GM18868 (cell line): ENCODE data around the gene EVI5L.
A peak's percentile ranks its signal among the peaks of the same experiment; 100 is the strongest.

ENCODE experiments used
- ATAC-seq: cut with Tn5 transposase; IDR thresholded peaks from one replicate; pipeline ENCODE4 v1.9.1; 2021; ENCODE audit warnings: mild to moderate bottlenecking, moderate library complexity; ENCODE audit not compliant: unreplicated experiment

Gene EVI5L

GRCh38 chr19:7894612-7895309 is 64.7 kb downstream of the EVI5L start:
- no peak for ATAC-seq

DNA sequence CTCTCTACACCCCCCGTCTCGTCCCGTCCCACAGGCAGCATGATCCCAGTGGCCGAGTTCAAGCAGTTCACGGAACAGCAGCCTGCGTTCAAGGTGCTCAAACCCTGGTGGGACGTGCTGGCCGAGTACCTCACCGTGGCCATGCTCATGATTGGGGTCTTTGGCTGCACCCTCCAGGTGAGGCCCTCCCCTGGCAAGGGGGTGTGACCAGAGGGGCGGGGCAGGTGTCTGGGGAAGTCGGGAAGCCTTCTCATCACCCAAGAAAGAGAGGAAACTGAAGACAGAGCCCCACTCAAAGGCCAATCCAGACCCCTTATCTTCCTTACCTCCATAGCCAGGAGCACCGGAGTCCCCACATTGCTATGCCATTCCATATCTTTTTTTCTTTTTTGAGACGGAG is 65.5 kb downstream of the EVI5L start:
- ATAC-seq: no peak

GRCh38 chr19:7897292-7897691 is 67.3 kb downstream of the EVI5L start:
- ATAC-seq: no peak

DNA sequence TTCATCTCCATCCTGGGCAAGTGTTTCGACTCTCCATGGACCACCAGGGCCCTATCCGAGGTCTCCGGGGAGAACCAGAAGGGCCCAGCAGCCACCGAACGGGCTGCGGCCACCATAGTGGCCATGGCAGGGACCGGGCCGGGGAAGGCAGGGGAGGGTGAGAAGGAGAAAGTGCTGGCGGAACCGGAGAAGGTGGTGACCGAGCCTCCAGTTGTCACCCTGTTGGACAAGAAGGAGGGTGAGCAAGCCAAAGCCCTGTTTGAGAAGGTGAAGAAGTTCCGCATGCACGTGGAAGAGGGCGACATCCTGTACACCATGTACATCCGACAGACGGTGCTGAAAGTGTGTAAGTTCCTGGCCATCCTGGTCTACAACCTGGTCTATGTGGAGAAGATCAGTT is 68.9 kb downstream of the EVI5L start:
- no peak for ATAC-seq

- ATAC-seq: no peak
These were observed 69.8 kb downstream of the EVI5L start for GRCh38 chr19:7899751-7900378.

DNA sequence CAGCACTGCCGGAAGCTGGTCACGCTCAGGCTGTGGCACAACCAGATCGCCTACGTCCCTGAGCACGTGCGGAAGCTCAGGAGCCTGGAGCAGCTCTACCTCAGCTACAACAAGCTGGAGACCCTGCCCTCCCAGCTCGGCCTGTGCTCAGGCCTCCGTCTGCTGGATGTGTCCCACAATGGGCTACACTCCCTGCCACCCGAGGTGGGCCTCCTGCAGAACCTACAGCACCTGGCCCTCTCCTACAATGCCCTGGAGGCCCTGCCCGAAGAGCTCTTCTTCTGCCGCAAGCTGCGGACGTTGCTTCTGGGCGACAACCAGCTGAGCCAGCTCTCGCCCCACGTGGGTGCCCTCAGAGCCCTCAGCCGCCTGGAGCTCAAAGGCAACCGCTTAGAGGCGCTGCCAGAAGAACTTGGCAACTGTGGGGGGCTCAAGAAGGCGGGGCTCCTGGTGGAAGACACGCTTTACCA is 70.4 kb downstream of the EVI5L start:
- no peak for ATAC-seq

DNA sequence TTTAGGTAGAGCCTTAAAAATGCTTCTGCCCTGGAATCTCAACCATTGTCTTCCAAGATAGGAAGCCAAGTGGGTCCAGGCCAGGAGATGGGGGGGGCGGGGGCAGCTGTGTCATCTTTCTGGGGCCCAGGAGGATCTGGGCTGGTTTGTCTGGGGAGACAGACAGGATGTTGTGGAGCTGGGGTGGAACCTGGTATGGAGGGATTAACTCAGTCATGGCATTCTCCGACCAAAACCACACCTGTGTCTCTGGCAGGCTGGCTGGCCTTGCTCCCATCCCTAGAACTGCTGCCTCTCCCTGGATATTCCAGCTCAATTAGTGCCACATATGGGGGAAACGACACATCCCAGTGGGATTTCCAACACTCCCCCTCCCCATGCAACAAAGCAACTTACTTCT is 70.9 kb downstream of the EVI5L start:
- no peak for ATAC-seq

DNA sequence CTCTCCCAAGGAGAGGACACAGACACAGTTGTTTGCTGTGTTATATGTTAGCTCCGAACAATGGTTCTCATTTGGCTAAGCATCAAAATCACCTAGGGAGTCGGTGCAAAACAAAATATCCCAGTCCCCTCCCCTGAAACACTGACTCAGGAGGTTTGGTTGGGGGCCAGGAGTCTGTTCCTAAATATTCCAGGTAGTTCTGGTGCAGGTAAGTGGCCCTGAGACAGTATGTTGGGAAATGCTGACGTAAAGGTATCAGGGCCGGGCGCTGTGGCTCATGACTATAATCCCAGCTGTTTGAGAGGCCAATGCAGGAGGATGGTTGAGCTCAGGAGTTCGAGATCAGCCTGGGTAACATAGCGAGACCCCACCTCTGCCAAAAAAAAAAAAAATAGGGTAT is 71.3 kb downstream of the EVI5L start:
- ATAC-seq: no peak

GRCh38 chr19:7902796-7903243 is 72.8 kb downstream of the EVI5L start:
- no peak for ATAC-seq

DNA sequence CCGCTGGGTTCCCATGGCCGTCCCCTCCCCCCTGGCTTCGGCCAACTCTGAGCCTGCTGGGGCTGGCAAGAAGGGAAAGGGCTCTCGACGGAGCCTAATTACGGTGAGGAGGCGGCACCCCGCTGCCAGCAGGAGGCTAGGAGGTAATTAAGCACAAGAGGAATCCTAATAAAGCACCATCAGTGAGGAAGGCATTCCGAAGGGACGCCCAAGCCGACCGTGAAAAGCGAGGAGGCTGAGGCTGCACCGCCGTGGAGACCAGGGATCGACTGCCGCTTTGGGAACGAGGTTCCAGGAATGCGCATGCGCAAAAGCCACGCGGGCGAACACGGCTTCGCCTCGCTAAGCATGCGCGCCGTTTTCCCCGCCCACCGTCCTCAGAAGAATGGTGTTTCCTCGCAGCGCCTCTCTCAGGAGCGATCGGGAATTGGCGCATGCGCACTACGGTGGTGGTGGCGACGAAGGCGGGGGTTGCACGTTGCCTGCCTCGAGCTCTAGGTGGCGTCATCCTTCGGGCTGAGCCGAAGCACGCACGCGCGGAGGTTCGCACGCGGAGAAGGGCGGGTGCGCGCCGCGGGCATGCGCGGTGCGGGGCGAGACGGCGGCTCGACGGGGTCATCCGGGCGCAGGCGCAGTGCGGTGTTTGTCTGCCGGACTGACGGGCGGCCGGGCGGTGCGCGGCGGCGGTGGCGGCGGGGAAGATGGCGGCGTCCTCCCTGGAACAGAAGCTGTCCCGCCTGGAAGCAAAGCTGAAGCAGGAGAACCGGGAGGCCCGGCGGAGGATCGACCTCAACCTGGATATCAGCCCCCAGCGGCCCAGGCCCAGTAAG is 73.4 kb downstream of the EVI5L start, which contains the start of gene MAP2K7:
MAP2K7 (plus strand) TSS at position 634 of the 830 bp plus-strand sequence; CDS start at position 702, 68 bp downstream.
- ATAC-seq: peak; percentile 79

GRCh38 chr19:7904074-7905020 is 74.3 kb downstream of the EVI5L start:
- ATAC-seq: peak; percentile 35

GRCh38 chr19:7905268-7905667 is 75.2 kb downstream of the EVI5L start:
- no peak for ATAC-seq

- no peak for ATAC-seq
These were observed 75.8 kb downstream of the EVI5L start for GRCh38 chr19:7905859-7906258.

DNA sequence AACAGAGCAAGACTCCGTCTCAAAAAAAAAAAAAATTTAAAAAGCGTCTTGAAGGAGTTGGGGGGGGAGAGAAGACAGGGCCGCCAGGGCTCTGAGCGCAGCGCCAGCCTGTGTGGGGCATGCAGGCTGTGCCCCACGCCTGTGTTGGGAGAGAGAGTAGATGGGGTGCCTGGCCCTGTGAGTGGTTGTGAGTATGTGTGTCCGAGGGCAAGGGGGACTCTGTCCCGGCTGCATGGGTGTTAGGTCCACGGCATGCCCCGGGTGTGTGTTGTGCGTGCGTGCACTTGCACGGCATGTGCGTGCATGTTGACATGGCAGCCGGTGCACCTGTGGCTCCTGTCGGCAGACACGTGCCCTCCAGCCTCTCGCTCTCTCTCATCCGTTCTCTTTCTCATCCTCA is 77.1 kb downstream of the EVI5L start:
- ATAC-seq: no peak

DNA sequence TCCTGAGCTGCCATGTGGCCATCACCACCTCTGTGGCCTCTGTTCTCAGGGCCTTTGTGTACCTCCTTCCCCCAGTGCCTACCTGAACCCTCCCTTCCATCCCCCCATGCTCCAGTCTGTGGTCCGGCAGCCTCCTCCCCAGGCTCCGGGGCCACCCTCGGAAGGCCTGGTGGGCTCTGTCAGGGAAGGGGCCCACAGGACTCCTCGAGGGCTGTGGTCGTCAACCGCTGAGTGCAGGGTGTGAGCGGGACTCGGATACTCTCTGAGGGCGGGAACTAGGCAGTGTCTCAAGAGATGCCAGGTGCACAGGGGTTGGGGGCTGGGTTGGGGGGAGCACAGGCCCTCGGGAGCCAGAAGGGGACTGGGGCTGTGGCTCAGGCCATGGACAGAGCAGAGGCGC is 77.5 kb downstream of the EVI5L start:
- no peak for ATAC-seq

- no peak for ATAC-seq
These were observed 78.2 kb downstream of the EVI5L start for GRCh38 chr19:7908078-7908699.

GRCh38 chr19:7908742-7909461 is 78.9 kb downstream of the EVI5L start:
- ATAC-seq: no peak

GRCh38 chr19:7909471-7910067 is 79.6 kb downstream of the EVI5L start:
- ATAC-seq: no peak
